ENCODE results near the gene SYNGR2.

DNA sequence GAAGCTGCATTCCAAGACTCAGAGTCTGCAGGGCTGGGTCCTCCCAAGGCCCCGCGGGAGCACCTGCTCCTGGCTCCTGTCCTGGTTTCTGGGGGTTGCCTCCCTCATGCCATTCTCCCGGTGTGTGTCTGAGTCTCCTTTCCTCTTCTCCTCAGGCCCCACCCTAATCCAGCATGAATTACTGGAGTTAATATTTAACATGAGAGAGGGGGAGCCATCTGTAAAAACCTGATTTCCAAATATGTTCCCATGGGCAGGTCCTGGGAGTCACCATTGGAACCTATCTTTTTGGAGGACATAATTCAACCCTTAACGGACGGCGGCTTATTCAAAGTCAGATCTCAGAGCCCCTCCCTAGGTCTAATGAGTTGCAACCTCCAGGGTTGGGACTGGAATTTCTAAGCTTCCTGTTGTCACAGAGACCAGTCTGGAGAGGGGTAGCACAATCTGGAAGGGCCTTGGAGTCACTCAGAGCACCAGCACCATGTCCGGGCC lies 16.8 kb upstream of the SYNGR2 start:
- TF ChIP-seq RARB (CRISPR knock-in tag; IDR thresholded peaks at IDR 0.05): no peak
- TF ChIP-seq, protein P1, sequence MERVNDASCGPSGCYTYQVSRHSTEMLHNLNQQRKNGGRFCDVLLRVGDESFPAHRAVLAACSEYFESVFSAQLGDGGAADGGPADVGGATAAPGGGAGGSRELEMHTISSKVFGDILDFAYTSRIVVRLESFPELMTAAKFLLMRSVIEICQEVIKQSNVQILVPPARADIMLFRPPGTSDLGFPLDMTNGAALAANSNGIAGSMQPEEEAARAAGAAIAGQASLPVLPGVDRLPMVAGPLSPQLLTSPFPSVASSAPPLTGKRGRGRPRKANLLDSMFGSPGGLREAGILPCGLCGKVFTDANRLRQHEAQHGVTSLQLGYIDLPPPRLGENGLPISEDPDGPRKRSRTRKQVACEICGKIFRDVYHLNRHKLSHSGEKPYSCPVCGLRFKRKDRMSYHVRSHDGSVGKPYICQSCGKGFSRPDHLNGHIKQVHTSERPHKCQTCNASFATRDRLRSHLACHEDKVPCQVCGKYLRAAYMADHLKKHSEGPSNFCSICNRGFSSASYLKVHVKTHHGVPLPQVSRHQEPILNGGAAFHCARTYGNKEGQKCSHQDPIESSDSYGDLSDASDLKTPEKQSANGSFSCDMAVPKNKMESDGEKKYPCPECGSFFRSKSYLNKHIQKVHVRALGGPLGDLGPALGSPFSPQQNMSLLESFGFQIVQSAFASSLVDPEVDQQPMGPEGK (CRISPR knock-in tag; IDR thresholded peaks at IDR 0.05; ENCODE audit: borderline replicate concordance): no peak
- TF ChIP-seq CSDC2 (CRISPR knock-in tag; IDR thresholded peaks at IDR 0.05): no peak
- no peak for TF ChIP-seq ARNTL (CRISPR knock-in tag; IDR thresholded peaks at IDR 0.05; ENCODE audit: borderline replicate concordance, low read depth)
- TF ChIP-seq, protein P2, sequence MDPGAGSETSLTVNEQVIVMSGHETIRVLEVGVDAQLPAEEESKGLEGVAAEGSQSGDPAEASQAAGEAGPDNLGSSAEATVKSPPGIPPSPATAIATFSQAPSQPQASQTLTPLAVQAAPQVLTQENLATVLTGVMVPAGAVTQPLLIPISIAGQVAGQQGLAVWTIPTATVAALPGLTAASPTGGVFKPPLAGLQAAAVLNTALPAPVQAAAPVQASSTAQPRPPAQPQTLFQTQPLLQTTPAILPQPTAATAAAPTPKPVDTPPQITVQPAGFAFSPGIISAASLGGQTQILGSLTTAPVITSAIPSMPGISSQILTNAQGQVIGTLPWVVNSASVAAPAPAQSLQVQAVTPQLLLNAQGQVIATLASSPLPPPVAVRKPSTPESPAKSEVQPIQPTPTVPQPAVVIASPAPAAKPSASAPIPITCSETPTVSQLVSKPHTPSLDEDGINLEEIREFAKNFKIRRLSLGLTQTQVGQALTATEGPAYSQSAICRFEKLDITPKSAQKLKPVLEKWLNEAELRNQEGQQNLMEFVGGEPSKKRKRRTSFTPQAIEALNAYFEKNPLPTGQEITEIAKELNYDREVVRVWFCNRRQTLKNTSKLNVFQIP (CRISPR knock-in tag; IDR thresholded peaks at IDR 0.05; ENCODE audit: borderline replicate concordance, low read depth): no peak
- TF ChIP-seq BACH2 (CRISPR knock-in tag; IDR thresholded peaks at IDR 0.05; ENCODE audit: borderline replicate concordance): no peak
